SK-N-MC (cell line): ENCODE results near the gene CKLF.

Experiments used
- DNase-seq: peaks from one replicate; pipeline ENCODE4 v3.0.0-alpha.2; 2011; ENCODE audit warnings: low read depth, low spot score
- H3K27ac ChIP-seq: fragments of 200-600 bp; sonication (generic); 2 replicates; pipeline ENCODE4 v1.5.1; 2016; ENCODE audit warnings: mixed run types
- H3K36me3 ChIP-seq: fragments of 200-600 bp; sonication (generic); 2 replicates; pipeline ENCODE4 v1.6.1; 2017; ENCODE audit warnings: antibody characterized with exemption, low read length, mixed read lengths; ENCODE audit not compliant: insufficient read depth
- H3K4me3 ChIP-seq: fragments of 200-600 bp; sonication (generic); 2 replicates; pipeline ENCODE4 v1.5.1; 2016
- H3K9ac ChIP-seq: fragments of 200-600 bp; sonication (generic); 2 replicates; pipeline ENCODE4 v1.8.0; 2017; ENCODE audit warnings: mixed run types, mixed read lengths; ENCODE audit not compliant: insufficient read length
- H3K9me3 ChIP-seq: fragments of 200-600 bp; sonication (generic); 2 replicates; pipeline ENCODE4 v1.6.1; 2017; ENCODE audit warnings: low read depth, mild to moderate bottlenecking, antibody characterized with exemption, low read length, moderate library complexity, mixed read lengths
- EZH2 ChIP-seq: fragments of 200-600 bp; sonication (generic); IDR thresholded peaks from one replicate; pipeline ENCODE4 v1.6.1; 2017; ENCODE audit warnings: antibody characterized with exemption
- FOXP2 ChIP-seq: optimal IDR thresholded peaks from 2 replicates; pipeline ENCODE3; 2011; ENCODE audit warnings: mild to moderate bottlenecking, moderate library complexity; ENCODE audit not compliant: insufficient read depth; ENCODE audit errors: extremely low read length, control extremely low read depth
- POLR2AphosphoS5 ChIP-seq: IDR thresholded peaks from 2 replicates; pipeline ENCODE4 v1.6.1; 2012; ENCODE audit warnings: mild to moderate bottlenecking, low read depth, low read length, borderline replicate concordance

Gene CKLF

DNA sequence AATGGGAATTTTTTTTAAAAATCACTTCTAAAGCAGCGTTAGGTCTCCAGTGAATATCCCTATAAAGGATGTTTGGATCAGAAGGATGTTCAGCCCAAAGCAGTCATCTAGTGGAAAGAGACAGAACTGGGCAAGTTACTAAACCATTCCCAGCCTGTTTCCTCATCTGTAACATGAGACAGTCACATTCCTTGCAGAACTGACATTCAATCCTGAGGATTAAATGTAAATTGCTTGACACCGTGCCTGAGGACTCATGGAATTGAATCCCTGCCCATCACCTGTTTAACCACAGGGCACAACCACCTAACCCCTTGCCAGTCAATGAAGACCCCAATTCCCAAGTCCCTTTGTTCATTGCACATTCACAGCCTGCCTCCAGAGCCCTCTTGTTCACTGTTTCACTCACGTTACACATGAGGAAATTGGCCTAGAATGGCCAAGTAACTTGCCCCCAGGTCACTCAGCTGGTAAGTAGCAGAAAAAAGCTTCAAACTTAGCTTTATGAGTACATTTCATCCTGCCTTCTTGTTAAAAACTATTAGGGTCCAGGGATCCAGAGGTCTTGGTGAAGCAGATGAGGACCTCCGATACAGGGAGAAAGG, 28.3 kb downstream of the CKLF start:
- H3K4me3 ChIP-seq = no peak overlapping the region
- H3K27ac ChIP-seq = no peak overlapping the region
- TF ChIP-seq POLR2AphosphoS5 (no peak), FOXP2 (no peak), EZH2 (no peak)
- no peaks in the 10 kb centered on the region for H3K36me3 ChIP-seq
- no peak for DNase-seq
- H3K9me3 ChIP-seq = no peaks in the 10 kb centered on the region
- no peak overlapping the region for H3K9ac ChIP-seq

GRCh38 chr16:66581246-66581952, 29.0 kb downstream of the CKLF start:
- H3K4me3 ChIP-seq = no peak overlapping the region
- no peak for TF ChIP-seq FOXP2
- no peak for TF ChIP-seq EZH2
- no peak for TF ChIP-seq POLR2AphosphoS5
- no peak overlapping the region for H3K27ac ChIP-seq
- DNase-seq = no peak
- H3K36me3 ChIP-seq = no peaks in the 10 kb centered on the region
- H3K9ac ChIP-seq = no peak overlapping the region
- no peaks in the 10 kb centered on the region for H3K9me3 ChIP-seq

DNA sequence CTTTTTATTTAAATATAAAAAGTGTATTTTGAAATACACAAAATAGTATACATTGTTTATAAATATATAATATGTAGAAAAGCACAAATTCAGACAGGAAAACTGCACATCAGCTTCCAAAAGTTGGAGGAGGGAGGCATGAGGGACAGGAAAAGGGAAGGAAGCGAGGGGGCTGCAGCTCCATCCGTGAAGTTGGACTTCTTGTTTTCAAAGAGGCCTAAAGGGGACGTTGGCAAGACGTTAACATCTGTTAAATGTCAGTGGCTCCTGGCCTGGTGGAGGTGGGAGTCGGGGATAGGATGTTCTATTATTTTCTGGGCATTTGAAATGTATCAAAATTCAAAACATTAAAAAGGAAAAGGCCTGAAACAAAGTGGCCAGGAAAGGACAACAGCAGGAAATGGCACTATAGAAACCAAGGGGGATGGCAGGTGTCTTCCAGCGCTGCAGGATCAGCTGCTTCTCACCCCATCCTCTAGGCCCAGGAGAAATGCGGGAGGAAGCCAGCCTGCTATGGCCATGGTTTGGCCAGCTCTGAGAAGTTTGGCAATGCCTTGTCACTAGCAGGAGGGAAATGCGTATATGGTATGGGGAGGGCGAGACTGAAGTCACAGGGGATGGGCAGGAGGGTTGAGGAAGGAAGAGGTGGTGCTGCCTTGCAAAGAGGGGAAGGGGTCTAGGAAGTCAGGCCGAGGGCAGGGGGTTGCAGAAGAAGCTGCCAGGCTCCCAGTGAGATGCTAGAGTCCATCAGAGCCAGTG, 33.3 kb downstream of the CKLF start:
- TF ChIP-seq FOXP2 (no peak), EZH2 (no peak), POLR2AphosphoS5 (no peak)
- no peak overlapping the region for H3K27ac ChIP-seq
- no peak for DNase-seq
- H3K36me3 ChIP-seq = no peaks in the 10 kb centered on the region
- no peak overlapping the region for H3K9ac ChIP-seq
- H3K9me3 ChIP-seq = no peaks in the 10 kb centered on the region
- H3K4me3 ChIP-seq = no peak overlapping the region

DNA sequence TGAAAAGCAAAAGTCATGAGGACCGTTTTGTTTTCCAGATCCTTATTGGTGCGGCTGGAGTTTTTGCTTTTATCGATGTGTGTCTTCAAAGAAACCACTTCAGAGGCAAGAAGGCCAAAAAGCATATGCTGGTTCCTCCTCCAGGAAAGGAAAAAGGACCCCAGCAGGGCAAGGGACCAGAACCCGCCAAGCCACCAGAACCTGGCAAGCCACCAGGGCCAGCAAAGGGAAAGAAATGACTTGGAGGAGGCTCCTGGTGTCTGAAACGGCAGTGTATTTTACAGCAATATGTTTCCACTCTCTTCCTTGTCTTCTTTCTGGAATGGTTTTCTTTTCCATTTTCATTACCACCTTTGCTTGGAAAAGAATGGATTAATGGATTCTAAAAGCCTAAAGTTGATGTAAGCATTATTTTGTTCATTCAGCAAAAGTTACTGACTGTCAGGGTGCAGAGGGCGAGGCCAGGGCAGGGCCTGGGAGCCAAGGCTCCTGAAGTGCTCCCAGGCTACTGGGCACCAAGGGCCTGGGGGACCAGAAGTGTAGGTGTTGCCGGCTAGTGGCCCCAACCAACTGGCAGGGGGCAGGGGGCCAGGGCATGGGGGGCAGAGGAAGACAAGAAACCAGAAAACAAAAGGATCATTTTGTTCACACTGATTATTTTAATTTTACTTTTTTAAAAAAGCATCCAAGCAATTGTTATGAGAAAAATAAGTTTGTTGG, 35.7 kb downstream of the CKLF start:
- Histone ChIP-seq H3K36me3 (no peaks in the 10 kb centered on the region), H3K4me3 (no peak overlapping the region), H3K9me3 (no peaks in the 10 kb centered on the region), H3K9ac (no peak overlapping the region), H3K27ac (no peak overlapping the region)
- no peak for TF ChIP-seq FOXP2
- TF ChIP-seq EZH2 = no peak
- TF ChIP-seq POLR2AphosphoS5 = no peak
- DNase-seq = no peak

GRCh38 chr16:66588981-66589713, 36.8 kb downstream of the CKLF start:
- H3K9ac ChIP-seq = no peak overlapping the region
- H3K27ac ChIP-seq = no peak overlapping the region
- no peaks in the 10 kb centered on the region for H3K9me3 ChIP-seq
- DNase-seq = no peak
- H3K4me3 ChIP-seq = no peak overlapping the region
- no peaks in the 10 kb centered on the region for H3K36me3 ChIP-seq
- TF ChIP-seq EZH2 (no peak), POLR2AphosphoS5 (no peak), FOXP2 (no peak)

GRCh38 chr16:66590322-66590721, 37.9 kb downstream of the CKLF start:
- H3K9me3 ChIP-seq = no peaks in the 10 kb centered on the region
- H3K4me3 ChIP-seq = no peak overlapping the region
- TF ChIP-seq EZH2 (no peak), FOXP2 (no peak), POLR2AphosphoS5 (no peak)
- no peaks in the 10 kb centered on the region for H3K36me3 ChIP-seq
- no peak overlapping the region for H3K9ac ChIP-seq
- H3K27ac ChIP-seq = no peak overlapping the region
- DNase-seq = no peak

DNA sequence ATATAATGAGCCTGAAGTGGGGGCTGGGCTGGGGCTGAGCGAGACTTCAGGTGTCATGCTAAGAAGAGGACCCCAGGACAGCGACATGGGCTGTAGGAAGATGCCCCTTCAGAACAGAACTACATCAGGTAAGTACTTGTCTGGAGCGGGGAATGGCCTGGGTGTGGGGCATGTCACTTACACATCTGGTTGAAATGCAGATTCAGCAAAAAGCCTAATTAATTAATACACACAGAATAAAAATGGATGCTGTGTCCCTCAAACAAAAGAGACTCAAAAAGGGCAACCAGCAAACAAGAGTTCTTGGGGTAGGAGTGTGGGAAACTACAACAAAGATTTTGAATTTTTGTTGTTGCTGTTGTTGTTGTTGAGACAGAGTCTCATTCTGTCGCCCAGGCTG, 38.6 kb downstream of the CKLF start:
- Histone ChIP-seq H3K27ac (no peak overlapping the region), H3K36me3 (no peaks in the 10 kb centered on the region), H3K9ac (no peak overlapping the region), H3K9me3 (no peaks in the 10 kb centered on the region), H3K4me3 (no peak overlapping the region)
- DNase-seq = no peak
- TF ChIP-seq FOXP2 = no peak
- TF ChIP-seq EZH2 = no peak
- TF ChIP-seq POLR2AphosphoS5 = no peak

GRCh38 chr16:66592241-66592640, 39.9 kb downstream of the CKLF start:
- Histone ChIP-seq H3K36me3 (no peaks in the 10 kb centered on the region), H3K4me3 (no peak overlapping the region), H3K9ac (no peak overlapping the region), H3K9me3 (no peaks in the 10 kb centered on the region), H3K27ac (no peak overlapping the region)
- TF ChIP-seq POLR2AphosphoS5 (no peak), FOXP2 (no peak)
- DNase-seq = no peak
